HepG2 (cell line): ENCODE results near the gene CAPZB. TPM values are rescaled to one million over a fixed set of nuclear protein-coding genes. Genes with fewer than 3 reads are reported as not detected.

Experiments
- ERF ChIP-seq: IDR thresholded peaks from 2 replicates; pipeline ENCODE4 v1.6.1; 2018; ENCODE audit warnings: missing biosample characterization, missing genetic modification reagents
- FOXM1 ChIP-seq: sonication (generic); formaldehyde crosslinking; IDR thresholded peaks from 2 replicates; pipeline ENCODE4 v1.5.0; 2020; ENCODE audit warnings: missing genetic modification reagents
- GABPA ChIP-seq, 2 experiments: IDR thresholded peaks; 2 replicates each; pipeline ENCODE4 v1.6.1; 2011 to 2016; ENCODE audit warnings: low read depth in 2 of 2, low read length in 1 of 2, missing biosample characterization in 1 of 2, missing genetic modification characterization in 1 of 2
- HDAC2 ChIP-seq: sonication (generic); formaldehyde crosslinking; IDR thresholded peaks from 2 replicates; pipeline ENCODE4 v1.4.0; 2020; ENCODE audit warnings: missing genetic modification reagents
- NCOA1 ChIP-seq: sonication (generic); formaldehyde crosslinking; IDR thresholded peaks from 2 replicates; pipeline ENCODE4 v1.9.0; 2021; ENCODE audit warnings: missing genetic modification reagents
- RAD21 ChIP-seq: fragments of 450-650 bp; formaldehyde crosslinking; IDR thresholded peaks from 2 replicates; pipeline ENCODE4 v1.5.0; 2020; ENCODE audit warnings: mild to moderate bottlenecking
- RBM22 ChIP-seq: fragments of 200-400 bp; formaldehyde crosslinking; optimal IDR thresholded peaks from 2 replicates; pipeline ENCODE3; 2017; ENCODE audit warnings: mild to moderate bottlenecking, low read length, moderate library complexity
- RFX5 ChIP-seq: IDR thresholded peaks from 2 replicates; pipeline ENCODE4 v1.6.1; 2011; ENCODE audit warnings: low read depth, low read length, improper control_type of control experiment
- RXRA ChIP-seq: sonication (generic); formaldehyde crosslinking; IDR thresholded peaks from 2 replicates; pipeline ENCODE4 v1.5.1; 2020; ENCODE audit warnings: missing genetic modification reagents
- TARDBP ChIP-seq: sonication (generic); formaldehyde crosslinking; IDR thresholded peaks from 2 replicates; pipeline ENCODE4 v1.8.0; 2022; ENCODE audit warnings: mild to moderate bottlenecking, missing genetic modification reagents
- ZNF10 ChIP-seq: sonication (generic); formaldehyde crosslinking; IDR thresholded peaks from 2 replicates; pipeline ENCODE4 v1.4.0; 2020; ENCODE audit warnings: mild to moderate bottlenecking, low read depth, missing genetic modification reagents, borderline replicate concordance
- ZNF337 ChIP-seq: sonication (generic); formaldehyde crosslinking; IDR thresholded peaks from 2 replicates; pipeline ENCODE4 v1.5.1; 2020; ENCODE audit warnings: missing genetic modification reagents, low read depth, mild to moderate bottlenecking, borderline replicate concordance
- ZNF589 ChIP-seq: sonication (generic); formaldehyde crosslinking; conservative IDR thresholded peaks from 2 replicates; pipeline ENCODE4 v1.8.0; 2022; ENCODE audit warnings: mild to moderate bottlenecking, moderate library complexity, missing genetic modification reagents
- ZNF761 ChIP-seq: sonication (generic); formaldehyde crosslinking; conservative IDR thresholded peaks from 2 replicates; pipeline ENCODE4 v1.4.0; 2020; ENCODE audit warnings: mild to moderate bottlenecking, missing genetic modification reagents
- ZNF83 ChIP-seq: sonication (generic); formaldehyde crosslinking; IDR thresholded peaks from 2 replicates; pipeline ENCODE4 v1.4.0; 2020; ENCODE audit warnings: missing genetic modification reagents, mild to moderate bottlenecking, borderline replicate concordance
- polyA plus RNA-seq, 8 experiments: library from polyadenylated mRNA; depleted of rRNA in 3 of 8; stranded (reverse) in 7 of 8; unstranded in 1 of 8; fragments of >200 nt; fragmentation: Illumina TruSeq in 4 of 8; extraction: Trizol in 4 of 8; gene quantifications; 2 replicates each; pipeline versions ENCODE4 v1.2.1 to v1.2.3, GENCODE V29; 2011 to 2016; ENCODE audit warnings: low read depth in 4 of 8, missing spikeins in 1 of 8, mixed read lengths in 1 of 8; ENCODE audit not compliant: insufficient read depth in 1 of 8
- total RNA-seq, 5 experiments: library from RNA; depleted of rRNA; stranded (reverse); fragments of >200 nt; fragmentation: Illumina TruSeq; extraction: Trizol; gene quantifications; 2 replicates each; pipeline ENCODE4 v1.2.3, GENCODE V29; 2016; ENCODE audit warnings: low read depth in 1 of 5
- TF ChIP-seq, protein P1 (sequence below): sonication (generic); formaldehyde crosslinking; conservative IDR thresholded peaks from 2 replicates; pipeline ENCODE4 v1.4.0; 2020; ENCODE audit warnings: missing genetic modification reagents
- TF ChIP-seq, protein P2 (sequence below): sonication (generic); formaldehyde crosslinking; conservative IDR thresholded peaks from 2 replicates; pipeline ENCODE4 v1.4.0; 2020; ENCODE audit warnings: mild to moderate bottlenecking, missing genetic modification reagents, moderate library complexity
- TF ChIP-seq, protein P3 (sequence below): sonication (generic); formaldehyde crosslinking; IDR thresholded peaks from 2 replicates; pipeline ENCODE4 v1.4.0; 2020; ENCODE audit warnings: missing genetic modification reagents, borderline replicate concordance
- TF ChIP-seq, protein P4 (sequence below): IDR thresholded peaks from 2 replicates; pipeline ENCODE4 v1.6.1; 2016; ENCODE audit warnings: low read depth, control low read depth

Gene CAPZB
- total and polyA plus RNA-seq, 2 of the 13 experiments (the other 11 are each of a cell fraction or from before 2014, with no cell fraction given), result 58.9 to 76.9 TPM

DNA sequence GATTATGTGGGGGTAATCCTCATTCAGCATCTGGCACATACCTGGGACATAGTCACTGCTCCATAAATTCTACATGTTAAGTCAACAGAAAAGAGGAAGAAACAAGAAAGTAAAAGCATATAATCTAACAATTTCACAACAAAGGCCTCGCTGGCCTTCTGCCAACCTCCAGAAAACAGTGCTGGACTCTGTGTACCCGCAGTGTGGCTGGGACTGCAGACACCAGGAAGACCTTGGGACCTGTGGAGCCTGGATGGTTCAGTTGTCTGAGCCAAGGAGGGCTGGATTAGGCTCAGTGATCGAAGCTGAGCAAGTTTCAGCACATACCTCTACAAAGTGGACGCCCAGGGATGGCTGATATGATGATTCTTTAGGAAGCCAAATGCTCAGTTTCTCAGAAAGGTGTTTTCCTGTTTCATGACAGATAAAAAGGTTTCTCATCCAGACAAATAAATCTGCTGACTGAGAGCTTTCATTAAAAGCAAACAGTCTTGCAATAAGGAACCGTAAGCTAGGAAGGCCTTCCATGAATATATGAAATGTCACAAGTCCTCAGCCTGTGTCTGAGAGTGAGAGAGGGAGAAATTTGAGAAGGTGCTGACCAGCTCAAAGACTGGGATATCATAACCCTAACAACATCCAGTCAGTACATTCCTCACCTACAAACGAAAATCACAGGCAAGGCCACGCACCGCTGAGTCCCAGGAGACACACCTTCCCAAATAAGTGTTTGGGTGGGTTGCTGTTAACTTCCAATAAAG, 48.4 kb downstream of the CAPZB start (continued):
- TF ChIP-seq, protein P1, sequence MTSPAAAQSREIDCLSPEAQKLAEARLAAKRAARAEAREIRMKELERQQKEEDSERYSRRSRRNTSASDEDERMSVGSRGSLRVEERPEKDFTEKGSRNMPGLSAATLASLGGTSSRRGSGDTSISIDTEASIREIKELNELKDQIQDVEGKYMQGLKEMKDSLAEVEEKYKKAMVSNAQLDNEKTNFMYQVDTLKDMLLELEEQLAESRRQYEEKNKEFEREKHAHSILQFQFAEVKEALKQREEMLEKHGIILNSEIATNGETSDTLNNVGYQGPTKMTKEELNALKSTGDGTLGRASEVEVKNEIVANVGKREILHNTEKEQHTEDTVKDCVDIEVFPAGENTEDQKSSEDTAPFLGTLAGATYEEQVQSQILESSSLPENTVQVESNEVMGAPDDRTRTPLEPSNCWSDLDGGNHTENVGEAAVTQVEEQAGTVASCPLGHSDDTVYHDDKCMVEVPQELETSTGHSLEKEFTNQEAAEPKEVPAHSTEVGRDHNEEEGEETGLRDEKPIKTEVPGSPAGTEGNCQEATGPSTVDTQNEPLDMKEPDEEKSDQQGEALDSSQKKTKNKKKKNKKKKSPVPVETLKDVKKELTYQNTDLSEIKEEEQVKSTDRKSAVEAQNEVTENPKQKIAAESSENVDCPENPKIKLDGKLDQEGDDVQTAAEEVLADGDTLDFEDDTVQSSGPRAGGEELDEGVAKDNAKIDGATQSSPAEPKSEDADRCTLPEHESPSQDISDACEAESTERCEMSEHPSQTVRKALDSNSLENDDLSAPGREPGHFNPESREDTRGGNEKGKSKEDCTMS (CRISPR knock-in tag), result no peak
- TF ChIP-seq FOXM1 (CRISPR knock-in tag) (no peak), RBM22 (no peak), GABPA (IDR thresholded peaks at IDR 0.05; ENCODE audit: low read depth, low read length) (no peak), GABPA (CRISPR knock-in tag; IDR thresholded peaks at IDR 0.05; ENCODE audit: low read depth) (peak; percentile 35; the same call in 1 of the 2 replicates), ZNF83 (CRISPR knock-in tag) (no peak), NCOA1 (CRISPR knock-in tag) (no peak; the same call in 1 of the 2 replicates), ZNF10 (CRISPR knock-in tag) (no peak), TARDBP (peak; percentile 72), HDAC2 (CRISPR knock-in tag) (peak; percentile 93), ZNF337 (CRISPR knock-in tag) (no peak), ERF (CRISPR knock-in tag) (peak; percentile 66), ZNF589 (no peak), RXRA (CRISPR knock-in tag) (peak; percentile 77; the same call in 1 of the 2 replicates), ZNF761 (no peak), RAD21 (CRISPR knock-in tag) (no peak), RFX5 (no peak)
- TF ChIP-seq, protein P2, sequence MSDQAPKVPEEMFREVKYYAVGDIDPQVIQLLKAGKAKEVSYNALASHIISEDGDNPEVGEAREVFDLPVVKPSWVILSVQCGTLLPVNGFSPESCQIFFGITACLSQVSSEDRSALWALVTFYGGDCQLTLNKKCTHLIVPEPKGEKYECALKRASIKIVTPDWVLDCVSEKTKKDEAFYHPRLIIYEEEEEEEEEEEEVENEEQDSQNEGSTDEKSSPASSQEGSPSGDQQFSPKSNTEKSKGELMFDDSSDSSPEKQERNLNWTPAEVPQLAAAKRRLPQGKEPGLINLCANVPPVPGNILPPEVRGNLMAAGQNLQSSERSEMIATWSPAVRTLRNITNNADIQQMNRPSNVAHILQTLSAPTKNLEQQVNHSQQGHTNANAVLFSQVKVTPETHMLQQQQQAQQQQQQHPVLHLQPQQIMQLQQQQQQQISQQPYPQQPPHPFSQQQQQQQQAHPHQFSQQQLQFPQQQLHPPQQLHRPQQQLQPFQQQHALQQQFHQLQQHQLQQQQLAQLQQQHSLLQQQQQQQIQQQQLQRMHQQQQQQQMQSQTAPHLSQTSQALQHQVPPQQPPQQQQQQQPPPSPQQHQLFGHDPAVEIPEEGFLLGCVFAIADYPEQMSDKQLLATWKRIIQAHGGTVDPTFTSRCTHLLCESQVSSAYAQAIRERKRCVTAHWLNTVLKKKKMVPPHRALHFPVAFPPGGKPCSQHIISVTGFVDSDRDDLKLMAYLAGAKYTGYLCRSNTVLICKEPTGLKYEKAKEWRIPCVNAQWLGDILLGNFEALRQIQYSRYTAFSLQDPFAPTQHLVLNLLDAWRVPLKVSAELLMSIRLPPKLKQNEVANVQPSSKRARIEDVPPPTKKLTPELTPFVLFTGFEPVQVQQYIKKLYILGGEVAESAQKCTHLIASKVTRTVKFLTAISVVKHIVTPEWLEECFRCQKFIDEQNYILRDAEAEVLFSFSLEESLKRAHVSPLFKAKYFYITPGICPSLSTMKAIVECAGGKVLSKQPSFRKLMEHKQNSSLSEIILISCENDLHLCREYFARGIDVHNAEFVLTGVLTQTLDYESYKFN, result peak; percentile 83
- TF ChIP-seq, protein P3, sequence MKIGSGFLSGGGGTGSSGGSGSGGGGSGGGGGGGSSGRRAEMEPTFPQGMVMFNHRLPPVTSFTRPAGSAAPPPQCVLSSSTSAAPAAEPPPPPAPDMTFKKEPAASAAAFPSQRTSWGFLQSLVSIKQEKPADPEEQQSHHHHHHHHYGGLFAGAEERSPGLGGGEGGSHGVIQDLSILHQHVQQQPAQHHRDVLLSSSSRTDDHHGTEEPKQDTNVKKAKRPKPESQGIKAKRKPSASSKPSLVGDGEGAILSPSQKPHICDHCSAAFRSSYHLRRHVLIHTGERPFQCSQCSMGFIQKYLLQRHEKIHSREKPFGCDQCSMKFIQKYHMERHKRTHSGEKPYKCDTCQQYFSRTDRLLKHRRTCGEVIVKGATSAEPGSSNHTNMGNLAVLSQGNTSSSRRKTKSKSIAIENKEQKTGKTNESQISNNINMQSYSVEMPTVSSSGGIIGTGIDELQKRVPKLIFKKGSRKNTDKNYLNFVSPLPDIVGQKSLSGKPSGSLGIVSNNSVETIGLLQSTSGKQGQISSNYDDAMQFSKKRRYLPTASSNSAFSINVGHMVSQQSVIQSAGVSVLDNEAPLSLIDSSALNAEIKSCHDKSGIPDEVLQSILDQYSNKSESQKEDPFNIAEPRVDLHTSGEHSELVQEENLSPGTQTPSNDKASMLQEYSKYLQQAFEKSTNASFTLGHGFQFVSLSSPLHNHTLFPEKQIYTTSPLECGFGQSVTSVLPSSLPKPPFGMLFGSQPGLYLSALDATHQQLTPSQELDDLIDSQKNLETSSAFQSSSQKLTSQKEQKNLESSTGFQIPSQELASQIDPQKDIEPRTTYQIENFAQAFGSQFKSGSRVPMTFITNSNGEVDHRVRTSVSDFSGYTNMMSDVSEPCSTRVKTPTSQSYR, result peak; percentile 41; the same call in 1 of the 2 replicates
- TF ChIP-seq, protein P4, sequence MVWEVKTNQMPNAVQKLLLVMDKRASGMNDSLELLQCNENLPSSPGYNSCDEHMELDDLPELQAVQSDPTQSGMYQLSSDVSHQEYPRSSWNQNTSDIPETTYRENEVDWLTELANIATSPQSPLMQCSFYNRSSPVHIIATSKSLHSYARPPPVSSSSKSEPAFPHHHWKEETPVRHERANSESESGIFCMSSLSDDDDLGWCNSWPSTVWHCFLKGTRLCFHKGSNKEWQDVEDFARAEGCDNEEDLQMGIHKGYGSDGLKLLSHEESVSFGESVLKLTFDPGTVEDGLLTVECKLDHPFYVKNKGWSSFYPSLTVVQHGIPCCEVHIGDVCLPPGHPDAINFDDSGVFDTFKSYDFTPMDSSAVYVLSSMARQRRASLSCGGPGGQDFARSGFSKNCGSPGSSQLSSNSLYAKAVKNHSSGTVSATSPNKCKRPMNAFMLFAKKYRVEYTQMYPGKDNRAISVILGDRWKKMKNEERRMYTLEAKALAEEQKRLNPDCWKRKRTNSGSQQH (CRISPR knock-in tag), result no peak
